GM21825 (cell line): ENCODE results near the gene USHBP1.

Source experiments
- ATAC-seq: cut with Tn5 transposase; IDR thresholded peaks from one replicate; pipeline ENCODE4 v1.9.1; 2021; ENCODE audit warnings: mild to moderate bottlenecking, moderate library complexity; ENCODE audit not compliant: unreplicated experiment

The USHBP1 gene, protein sequence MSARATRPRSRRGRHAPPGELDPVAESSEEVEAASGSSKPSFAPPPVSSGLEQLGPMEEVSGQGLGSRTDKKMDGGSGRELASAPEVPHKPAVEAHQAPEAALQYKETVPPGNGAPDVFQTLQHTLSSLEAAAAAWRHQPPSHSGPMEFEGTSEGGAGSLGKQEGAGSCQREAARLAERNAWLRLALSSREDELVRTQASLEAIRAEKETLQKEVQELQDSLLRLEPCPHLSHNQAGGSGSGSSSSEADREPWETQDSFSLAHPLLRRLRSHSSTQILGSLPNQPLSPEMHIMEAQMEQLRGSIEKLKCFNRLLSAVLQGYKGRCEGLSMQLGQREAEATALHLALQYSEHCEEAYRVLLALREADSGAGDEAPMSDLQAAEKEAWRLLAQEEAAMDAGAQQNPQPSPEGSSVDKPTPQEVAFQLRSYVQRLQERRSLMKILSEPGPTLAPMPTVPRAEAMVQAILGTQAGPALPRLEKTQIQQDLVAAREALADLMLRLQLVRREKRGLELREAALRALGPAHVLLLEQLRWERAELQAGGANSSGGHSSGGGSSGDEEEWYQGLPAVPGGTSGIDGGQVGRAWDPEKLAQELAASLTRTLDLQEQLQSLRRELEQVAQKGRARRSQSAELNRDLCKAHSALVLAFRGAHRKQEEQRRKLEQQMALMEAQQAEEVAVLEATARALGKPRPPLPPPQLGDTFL

DNA sequence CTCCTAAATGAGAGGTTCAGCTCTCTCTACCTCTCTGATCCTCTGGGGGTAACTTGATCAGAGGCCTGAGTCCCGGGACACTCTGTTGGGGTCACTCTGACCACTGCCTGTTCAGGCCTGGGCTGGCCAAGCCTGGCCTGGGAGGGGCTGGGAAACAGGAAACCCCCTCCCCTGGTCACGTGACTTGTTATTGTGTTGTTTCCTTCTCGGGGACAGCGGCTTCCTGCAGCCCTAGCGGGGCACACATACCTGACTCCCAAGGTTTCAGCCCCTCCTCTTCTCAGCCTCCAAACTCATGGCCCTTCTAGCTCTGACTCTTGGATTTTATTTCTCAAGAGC lies at the start of gene USHBP1:
Gene USHBP1, minus strand, starts transcription at position 105 of the 339 bp plus-strand sequence. CDS start 446 bp downstream, outside the sequence.
- no peak for ATAC-seq

- ATAC-seq, result no peak
These were observed 49.6 kb upstream of the USHBP1 start for GRCh38 chr19:17314007-17314593.

DNA sequence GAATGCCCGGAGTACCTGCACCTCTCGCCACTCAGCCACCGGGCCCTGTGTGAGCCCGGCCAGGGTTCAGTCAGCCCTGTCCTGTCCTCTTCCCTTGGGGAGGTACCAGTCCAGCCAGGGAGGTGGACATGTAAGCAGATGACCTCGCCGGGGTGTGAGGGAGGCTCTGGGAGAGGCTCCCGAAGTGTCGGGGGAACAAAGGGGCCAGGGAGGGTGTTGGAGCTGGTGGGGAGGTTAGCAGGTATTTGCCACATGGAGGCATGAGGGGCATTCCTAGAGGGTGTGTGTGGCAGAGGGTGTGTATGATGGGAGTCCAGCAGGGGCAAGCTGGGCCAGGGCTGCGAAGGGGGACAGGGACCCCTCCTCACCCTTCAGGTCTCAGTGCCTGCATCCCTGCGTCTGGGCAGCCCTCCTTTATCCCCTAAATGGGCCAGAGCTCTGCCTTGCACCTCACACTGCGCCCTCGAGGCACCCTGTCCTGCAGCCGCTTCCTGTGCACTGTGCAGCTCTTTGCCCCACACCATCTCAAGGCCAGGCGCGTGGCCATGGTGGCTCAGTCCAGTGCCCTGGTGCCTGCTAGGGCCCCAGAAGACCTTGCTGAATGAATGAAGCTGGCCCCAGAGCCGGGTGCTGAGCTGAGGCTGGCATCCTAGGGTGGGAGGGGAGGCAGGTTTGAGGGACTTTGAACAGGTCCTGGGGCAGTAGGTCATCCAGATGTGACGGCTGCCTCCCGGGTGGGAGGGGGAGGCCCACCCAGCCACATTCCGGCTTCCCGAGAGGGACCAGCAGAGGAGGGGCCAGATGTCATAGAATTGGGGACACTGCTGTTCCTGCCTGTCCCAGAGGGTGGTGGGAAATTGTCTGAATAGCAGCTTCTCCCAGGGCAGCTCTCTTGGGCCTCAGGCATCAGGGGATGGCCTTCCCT lies 47.9 kb upstream of the USHBP1 start:
- ATAC-seq, result no peak

DNA sequence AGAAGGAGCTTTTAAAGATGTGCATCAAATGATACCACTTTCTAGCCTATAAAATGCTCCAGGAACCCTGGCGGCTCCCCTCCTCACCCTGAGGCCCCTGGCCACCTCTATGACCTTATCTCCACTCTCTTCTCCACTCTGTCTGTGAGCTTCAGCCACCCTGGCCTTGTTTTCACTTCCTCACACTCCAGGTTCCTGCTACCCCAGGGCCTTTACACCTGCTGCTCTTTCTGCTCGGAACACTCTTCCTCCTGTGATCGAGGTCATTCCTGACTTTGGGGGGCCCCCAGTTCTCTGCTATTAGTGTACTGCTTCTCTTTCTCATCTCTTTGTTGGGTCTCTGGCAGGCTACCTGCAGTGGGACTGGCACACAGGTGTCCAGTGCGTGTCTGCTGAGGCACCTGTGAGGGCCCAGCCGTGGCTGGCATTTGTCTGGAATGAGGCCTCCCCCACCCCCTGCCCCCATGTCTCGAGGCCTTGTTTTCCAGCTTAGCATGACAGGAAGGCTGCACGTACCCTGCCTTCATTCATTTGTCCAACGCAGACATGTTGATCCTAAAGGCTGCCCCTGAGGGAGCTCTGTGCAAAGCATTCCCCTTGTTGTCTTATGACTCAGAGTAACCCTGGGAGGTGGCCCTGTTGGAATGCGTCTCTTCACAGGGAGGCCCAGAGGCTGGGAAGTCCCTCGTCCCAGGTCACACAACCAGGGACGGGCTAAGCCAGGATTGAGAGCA lies 47.1 kb upstream of the USHBP1 start:
- ATAC-seq, result no peak

DNA sequence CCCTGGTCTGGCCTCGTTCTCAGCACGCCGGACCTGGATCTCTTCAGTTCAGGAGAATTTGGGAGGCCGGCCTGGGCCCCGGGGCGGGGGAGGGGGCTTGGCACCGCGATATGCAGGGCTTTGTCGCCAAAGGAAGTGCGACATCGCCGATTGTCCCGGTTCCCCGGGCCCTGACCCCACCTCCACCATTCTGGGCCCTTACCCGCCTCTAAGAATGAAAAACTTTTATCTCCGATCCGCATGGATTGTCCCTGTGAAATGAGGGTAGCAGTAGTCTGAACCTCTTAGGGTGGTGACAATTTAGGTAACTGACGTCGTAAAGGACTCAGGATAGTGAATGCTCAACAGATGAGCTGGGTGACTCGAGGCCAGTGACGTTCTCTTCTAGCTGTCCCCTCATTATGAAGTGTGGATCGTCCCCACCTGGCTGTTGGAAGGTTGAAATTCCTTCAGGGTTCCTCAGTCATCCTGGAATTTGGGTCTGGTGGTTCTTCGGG lies 45.5 kb upstream of the USHBP1 start:
- ATAC-seq, result no peak

GRCh38 chr19:17309198-17309964 lies 44.8 kb upstream of the USHBP1 start, which contains the start of gene DDA1:
Gene DDA1, plus strand, starts transcription at chr19:17309563. Its CDS starts 92 bp downstream, at chr19:17309655.
- ATAC-seq, result peak; percentile 42

DNA sequence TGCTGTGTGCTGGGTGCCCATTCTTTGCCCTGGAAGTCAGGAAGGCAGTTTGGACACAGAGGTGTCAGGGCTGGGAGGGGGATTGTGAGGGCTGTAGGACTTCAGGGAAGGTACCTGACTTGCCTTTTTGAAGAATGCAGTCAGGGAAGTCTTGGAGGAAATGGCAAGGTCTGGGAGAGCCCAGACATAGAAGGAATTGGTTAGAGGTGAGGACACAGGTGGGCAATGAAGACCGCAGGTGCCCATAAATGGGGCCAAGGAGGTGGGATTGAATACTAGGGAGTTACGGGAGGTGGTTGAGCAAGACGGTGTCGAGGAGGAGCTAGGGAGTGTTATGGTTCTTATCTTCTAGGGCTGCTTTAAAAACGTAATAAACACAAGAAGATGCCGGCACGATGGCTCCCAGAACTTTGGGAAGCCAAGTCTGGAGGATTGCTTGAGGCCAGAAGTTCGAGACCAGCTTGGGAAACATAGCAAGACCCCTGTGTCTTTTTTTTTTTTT lies 43.4 kb upstream of the USHBP1 start:
- ATAC-seq, result no peak

GRCh38 chr19:17306285-17306714 lies 41.8 kb upstream of the USHBP1 start:
- no peak for ATAC-seq

- peak; percentile 57 for ATAC-seq
These were observed 41.2 kb upstream of the USHBP1 start, which contains the start of gene MRPL34 for GRCh38 chr19:17305517-17306284. Gene MRPL34, plus strand, starts transcription at chr19:17305872. Its CDS starts 21 bp downstream, at chr19:17305893.

- no peak for ATAC-seq
These were observed 40.6 kb upstream of the USHBP1 start for GRCh38 chr19:17305216-17305516.

DNA sequence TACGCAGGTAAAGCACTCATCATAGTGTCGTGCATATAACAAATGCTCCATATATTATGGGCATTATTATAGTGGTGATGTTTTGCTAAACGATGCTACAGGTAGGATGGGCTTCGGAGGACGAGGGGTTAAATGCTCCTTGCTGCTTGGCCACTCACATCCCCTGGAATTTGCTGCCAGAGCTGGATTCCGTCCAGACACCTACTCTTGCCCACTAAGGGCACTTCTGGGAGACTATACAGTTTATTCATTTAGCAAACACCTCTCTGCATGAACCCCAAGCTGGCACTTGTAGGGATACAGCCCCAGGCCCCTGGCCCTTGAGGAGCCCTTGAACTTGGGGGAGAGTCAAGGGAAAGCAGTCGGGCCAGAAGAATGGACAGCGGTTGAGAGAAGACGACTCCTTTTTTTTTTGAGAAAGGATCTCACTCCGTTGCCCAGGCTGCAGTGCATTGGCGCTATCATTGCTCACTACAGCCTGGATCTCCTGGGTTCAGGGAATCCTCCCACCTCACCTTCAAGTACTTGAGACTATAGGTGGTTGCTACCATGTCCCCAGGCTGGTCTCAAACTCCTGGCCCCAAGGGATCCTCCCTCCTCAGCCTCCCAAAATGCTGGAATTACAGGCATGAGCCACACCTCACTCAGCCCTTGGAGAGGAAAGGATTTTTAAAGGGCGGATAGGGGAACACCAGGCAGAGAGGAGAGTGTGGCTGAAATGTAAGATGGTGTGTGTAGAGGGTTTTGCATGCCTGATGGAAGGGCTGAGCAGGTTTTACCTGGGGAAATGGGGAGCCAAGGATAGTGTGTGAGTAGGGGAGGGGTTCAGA lies 40.1 kb upstream of the USHBP1 start:
- no peak for ATAC-seq

DNA sequence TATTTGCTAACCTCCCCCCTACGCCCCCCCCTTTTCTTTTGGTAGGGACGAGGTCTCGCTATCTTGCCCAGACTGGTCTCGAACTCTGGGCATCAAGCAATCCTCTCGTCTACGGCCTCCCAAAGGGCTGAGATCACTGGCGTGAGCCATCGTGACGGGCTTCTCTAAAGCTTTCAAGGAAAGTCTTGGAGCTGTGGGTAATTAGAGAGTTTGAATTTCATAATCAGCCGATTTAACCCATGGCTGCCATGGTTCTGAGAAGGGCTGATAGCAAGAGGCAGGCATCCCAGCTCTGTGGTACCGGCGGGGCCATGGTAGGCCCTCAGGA lies 39.4 kb upstream of the USHBP1 start:
- no peak for ATAC-seq

DNA sequence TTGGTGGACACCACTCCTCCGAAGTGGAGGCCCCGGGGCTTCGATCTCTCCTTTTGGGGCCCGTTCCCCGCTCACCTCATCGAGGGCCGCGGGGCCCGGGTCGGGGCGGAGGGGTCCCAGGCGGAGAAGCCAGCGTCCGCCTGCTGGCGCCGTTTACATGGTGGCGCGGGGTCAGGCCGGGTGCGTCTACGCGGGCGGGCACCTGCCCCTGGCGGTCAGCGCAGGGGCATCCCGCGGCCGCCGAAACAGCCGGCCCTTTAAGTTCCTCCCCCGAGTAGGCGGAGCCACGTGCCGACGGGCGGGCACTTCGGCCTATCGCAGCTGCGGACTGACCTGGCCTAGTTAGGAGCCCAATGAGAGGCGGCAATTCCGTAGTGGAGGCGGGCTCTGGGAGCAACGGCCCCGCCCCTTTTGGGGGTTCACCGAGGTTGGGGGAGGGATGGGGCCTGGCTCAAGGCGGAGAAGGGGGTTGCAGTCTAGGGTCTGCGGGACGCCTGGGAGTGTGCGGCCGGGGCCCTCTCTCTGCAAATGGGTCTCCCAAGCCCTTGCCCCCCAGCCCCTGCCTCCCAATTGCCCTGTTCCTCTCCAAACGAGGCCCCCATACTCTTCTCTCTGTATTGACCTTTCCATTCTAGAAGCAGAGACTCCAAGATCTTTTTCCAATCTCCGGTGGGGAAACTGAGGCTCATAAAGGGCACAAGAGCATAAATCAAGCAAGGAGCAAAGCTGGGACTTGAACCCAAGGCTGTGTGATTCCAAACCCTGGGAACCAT lies 38.8 kb upstream of the USHBP1 start, which contains the start of gene ABHD8:
Gene ABHD8, minus strand, starts transcription at position 259 of the 773 bp plus-strand sequence. CDS start 1,809 bp downstream, outside the sequence.
- peak; percentile 47 for ATAC-seq

- no peak for ATAC-seq
These were observed 38.0 kb upstream of the USHBP1 start for GRCh38 chr19:17302391-17303166.

- no peak for ATAC-seq
These were observed 36.6 kb upstream of the USHBP1 start for GRCh38 chr19:17300992-17301619.
